Right lobe of liver (tissue), 4 donors: ENCODE measurements around the gene SPIRE1.

Experiments
- CTCF ChIP-seq, 4 donors: fragments of 200-600 bp in 3 of 4; fragments of 450-650 bp in 1 of 4; IDR thresholded peaks; one replicate each; pipeline versions ENCODE4 v1.5.1 to v1.8.0; 2016 to 2022; ENCODE audit warnings: antibody characterized with exemption in 4 of 4, mild to moderate bottlenecking in 2 of 4
- POLR2A ChIP-seq: fragments of 450-650 bp; IDR thresholded peaks from one replicate; pipeline ENCODE4 v1.6.1; 2017; ENCODE audit warnings: antibody characterized with exemption, mild to moderate bottlenecking
- donor health status: DM: no; HTN: no; CAD: no.
- donor health status: DM: no; HTN: no; CAD: no.
- donor health status: DM: no; HTN: yes; CAD: no.

DNA sequence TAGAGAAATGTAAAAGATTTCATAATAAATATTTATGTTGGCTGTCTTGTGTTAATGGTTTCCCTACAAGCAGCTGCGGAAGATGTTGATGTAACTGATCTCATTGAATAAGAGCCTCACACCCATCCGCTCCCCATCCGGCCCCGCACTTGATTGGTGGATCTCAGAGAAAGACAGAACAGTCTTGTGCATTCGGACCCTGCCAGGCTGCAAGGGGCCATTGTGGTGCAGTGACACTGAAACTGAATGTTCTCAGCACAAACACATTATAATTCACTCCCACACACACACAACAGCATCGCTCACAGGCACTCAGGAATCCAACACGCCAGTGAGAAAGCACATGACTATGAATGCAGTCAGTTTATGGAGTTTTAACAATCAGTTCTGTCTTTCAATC lies 202.4 kb downstream of the SPIRE1 start:
- no peak for TF ChIP-seq CTCF (IDR thresholded peaks at IDR 0.05)
- no peak for TF ChIP-seq POLR2A
